NCI-H1694 treated with DMSO at 0.1 percent for 48 hours (cell line): ENCODE results near the gene PSMA6.
"Not testable (repeated sequence)": the region's sequence is repeated elsewhere in the genome, so short reads cannot be mapped to it uniquely, and the experiment has no call there.

Experiments used
- DNase-seq: peaks from one replicate; lab custom pipeline; 2025; lab: John Stamatoyannopoulos, UW

The PSMA6 gene

DNA sequence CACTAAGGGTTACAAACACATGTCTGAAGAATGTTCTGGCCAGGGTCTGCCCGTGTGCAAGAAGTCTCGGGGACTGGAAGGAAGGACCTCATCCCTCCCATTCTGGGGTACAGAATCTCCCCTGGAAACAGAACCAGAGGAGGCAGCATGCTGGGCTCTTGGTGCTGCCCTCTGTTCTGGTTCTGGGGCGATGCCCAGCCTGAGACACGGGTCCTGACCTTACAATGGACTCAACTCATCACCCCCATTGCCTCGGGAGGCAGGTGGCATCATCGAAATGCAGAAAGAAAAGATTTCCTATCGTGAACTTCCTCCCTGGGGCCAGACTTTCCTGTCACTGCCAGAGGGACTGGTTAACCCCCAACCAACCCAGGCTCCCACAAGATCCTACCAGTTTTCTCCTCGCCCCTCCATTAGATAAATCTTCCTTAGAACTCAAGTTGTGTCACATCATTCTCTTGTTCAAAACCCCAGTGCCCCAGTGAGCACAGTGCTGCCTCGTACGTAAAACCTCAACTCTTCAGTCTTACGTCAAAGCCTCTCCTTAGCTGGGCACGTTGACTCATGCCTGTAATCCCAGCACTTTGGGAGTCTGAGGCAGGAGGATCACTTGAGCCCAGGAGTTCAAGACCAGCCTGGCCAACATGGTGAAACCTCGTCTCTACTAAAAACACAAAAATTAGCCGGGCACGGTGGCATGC is 52.1 kb downstream of the PSMA6 start:
- DNase-seq: no peak

DNA sequence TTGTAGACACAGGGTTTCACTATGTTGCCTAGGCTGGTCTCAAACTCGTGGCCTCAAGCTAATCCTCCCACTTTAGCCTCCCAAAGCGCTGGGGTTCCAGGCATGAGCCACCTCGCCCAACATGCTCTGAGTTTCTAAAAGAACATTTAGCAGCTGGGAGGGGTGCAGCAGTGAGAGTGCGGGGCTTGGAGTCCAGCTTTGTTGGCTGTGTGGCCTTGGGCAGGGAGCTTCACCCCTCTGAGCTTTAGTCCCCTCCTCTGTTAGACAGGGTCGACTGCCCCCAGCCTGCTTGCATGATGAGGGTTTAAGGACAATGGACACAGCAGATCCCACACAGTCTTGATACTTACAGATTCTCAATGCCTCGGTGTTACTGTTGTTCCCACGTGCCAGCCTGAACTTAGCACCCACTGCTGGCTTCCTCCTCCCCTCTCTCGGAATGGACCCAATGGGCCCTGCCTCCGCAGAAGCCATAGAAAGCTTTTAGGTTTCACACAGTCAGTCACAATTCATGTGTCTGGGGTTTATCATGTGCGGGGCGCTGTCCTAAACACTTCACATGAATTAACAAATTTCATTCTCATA is 54.6 kb downstream of the PSMA6 start:
- no peak for DNase-seq

DNA sequence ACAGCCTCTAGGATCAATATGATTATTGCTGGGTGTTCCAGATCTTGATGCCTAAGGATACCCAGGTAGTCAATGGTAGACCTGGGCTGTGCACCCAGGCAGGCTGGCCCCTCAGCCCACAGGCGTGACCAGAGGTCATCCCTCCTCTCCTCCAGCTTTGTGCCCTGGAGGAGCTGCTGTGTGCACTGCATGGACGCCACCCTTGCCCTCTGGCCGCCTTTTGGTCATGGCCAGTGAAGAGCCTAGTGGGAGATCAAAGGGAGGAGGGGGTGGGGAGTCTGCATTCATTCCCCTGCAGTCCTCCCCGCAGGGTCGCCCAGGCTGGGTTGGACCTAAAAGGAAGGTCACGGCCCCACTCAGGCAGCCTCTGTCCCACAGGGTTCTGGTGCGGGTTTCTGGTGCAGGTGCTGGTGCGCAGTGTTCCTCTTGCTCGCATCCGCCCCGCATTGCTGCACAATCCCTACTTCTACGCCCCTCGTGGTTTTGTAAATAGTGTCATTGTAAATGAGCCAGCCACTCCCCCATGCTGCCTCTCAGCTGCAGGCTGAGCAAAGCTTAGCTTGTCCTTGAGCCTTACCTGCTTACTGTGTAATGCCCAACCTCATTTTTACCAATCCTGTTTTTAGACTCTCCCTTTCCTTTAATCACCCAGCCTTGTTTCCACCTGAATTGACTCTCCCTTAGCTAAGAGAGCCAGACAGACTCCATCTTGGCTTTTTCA is 55.3 kb downstream of the PSMA6 start:
- DNase-seq: no peak

DNA sequence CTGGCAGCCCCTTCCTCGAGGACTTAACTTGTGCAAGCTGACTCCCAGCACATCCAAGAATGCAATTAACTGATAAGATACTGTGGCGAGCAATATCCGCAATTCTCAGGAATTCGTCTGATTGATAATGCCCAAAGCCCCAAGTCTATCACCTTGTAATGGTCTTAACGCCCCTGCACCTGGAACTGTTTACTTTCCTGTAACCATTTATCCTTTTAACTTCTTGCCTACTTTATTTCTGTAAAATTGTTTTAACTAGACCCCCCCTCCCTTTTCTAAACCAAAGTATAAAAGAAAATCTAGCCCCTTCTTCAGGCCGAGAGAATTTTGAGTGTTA is 55.8 kb downstream of the PSMA6 start:
- not testable (repeated sequence) for DNase-seq

DNA sequence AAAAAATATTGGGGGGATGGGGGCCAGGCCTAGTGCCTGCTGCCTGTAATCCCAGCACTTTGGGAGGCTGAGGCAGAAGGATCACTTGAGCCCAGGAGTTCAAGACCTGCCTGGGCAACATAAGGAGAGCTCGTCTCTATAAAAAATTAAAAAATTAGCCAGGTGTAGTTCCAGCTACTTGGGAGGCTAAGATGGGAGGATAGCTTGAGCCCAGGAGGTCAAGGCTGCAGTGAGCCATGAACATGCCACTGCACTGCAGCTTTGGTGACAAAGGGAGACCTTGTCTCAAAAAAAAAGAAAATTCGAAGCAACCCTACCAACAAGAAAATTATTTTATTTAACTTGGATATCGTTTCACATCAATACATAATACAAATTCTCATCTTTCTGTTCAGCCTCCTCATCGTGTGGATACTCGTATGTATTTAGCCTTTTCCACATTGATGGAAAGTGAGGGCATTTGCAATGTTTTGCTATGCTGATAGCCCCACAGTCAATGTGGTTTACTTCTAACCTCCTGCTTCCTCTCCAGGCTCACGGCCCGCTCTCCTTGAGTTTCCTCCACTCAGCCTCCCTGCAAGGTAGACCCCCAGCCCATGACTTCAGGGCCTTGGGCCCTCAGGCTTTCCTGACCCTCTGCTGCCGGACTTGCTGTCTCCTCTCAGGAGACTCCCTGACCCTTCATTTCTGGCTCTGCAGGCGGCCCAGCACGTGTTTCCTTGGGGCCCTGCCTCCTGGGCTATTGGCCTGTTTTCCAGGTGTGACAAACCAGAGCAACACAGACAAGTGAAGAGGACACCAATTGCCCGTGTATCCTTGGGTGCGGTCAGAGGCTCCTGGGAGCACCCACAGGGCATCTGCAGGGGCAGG is 57.5 kb downstream of the PSMA6 start:
- no peak for DNase-seq

DNA sequence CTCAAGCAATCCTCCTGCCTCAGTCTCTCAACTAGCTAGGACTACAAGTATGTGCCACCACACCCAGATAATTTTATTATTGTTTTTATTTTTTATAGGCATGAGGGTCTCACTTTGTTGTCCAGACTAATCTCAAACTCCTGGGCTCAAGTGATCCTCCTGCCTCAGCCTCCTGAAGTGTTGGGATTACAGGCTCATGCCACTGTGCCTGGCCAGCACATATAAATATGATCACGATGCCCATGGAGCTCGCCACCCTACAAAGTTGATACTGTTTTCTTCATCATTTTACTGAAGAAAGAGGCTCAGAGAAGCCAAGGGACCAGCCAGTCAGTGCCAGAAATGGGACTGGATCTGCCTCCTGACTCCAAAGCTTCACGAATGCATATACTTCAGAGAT is 59.3 kb downstream of the PSMA6 start:
- DNase-seq: no peak

DNA sequence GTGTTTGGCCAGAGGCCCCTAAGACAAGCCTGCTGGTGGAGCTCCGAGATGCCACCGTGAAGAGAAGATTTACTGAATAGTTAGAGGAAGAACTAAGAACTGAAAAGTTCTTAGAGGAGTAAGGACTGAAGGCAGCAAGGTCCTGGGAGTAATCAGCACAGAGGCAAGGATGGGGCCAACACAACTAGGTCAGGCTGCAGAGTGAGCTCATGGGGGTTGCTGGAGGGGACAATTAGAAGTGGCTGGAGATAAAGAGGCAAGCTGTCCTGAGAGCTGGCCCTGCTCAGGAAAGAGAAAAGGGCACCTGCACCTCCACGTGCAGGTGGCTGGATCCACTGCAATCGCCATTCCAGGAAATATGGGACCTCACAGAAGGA is 59.7 kb downstream of the PSMA6 start:
- no peak for DNase-seq

DNA sequence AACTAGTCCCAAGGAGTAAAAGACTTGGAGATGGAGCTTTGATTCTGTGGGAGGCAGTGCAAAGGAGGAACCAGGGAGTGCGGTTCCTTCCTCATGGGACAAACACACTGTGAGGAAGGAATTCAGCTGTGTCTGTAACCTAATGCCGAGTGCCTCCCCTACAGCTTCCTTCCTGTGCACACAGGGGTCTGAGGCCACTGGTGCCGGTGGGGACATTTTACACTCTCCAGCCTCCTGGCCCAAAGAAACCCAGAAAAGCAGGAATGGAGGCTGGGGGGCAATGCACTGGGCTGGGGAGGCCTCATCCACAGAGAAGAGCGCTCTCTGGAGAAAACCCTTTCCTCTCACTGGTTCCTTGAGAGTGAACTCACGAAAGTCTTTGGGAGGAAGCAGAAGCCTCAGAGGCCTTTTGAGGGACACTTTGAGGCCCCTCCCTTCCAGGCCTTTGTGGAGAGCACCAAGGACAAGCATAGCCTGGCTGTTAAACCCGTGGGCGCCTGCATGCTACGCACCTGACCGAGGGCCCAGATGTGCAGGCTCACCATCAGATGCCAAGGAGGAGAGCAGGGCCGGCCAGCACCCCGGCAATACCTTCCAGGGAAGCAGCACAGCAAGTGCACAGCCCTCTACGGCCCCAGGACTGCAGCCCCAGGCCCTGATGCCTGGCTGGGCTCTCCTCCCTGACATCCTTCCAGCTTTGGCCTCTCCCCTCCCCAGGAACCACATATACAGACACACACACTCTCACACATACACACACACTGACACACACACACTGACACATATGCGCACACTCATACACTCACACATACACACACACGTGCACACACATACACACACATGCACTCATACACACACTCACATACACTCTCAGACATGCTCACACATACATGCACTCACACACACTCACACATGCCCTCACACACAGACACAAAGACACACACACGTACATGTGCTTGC is 60.4 kb downstream of the PSMA6 start:
- DNase-seq: no peak

DNA sequence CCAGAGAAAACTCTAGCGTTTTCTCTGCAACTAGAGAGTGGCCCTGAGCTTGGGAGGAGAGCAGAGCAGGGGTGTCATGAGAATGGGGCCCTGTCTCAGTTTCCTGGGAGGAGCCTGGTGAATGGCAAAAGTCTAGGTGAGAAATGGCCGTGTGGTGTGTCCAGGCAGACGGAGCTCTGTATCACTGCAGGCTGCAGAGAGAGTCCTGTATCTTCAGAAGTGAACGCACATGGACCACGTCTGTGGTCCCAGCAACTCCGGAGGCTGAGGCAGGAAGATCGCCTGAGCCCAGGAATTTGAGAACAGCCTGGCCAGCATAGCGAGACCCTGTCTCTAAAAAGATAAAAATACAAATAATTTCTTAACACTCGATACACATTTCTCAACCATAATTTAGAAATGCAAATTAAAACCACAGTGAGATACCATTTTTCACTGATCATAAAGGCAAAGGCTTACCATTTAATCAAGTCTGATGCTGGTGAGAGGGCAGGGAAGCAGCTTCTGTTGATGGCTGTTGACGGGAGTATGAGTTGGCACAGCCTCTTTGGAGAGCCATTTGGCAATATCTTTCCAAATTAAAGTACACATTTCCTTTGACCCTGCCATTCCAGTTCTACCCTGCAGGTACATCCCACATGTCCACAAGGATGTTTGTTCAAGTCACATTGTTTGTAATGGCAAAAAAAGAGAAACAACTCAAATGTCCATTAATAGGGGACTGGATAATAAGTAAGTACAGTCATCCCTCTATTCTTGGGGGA is 61.4 kb downstream of the PSMA6 start:
- DNase-seq: no peak

DNA sequence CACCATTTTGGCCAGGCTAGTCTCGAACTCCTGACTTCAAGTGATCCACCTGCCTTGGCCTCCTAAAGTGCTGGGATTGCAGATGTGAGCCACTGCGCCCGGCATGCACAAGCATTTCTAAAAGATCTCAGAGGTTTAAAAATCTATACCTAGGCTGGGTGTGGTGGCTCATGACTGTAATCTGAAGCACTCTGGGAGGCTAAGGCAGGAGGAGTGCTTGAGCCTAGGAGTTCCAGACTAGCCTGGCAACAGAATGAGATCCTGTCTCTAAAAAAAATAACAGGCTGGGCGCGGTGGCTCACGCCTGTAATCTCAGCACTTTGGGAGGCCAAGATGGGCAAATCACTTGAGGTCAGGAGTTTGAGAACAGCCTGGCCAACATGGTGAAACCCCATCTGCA is 63.1 kb downstream of the PSMA6 start:
- DNase-seq: not testable (repeated sequence)

DNA sequence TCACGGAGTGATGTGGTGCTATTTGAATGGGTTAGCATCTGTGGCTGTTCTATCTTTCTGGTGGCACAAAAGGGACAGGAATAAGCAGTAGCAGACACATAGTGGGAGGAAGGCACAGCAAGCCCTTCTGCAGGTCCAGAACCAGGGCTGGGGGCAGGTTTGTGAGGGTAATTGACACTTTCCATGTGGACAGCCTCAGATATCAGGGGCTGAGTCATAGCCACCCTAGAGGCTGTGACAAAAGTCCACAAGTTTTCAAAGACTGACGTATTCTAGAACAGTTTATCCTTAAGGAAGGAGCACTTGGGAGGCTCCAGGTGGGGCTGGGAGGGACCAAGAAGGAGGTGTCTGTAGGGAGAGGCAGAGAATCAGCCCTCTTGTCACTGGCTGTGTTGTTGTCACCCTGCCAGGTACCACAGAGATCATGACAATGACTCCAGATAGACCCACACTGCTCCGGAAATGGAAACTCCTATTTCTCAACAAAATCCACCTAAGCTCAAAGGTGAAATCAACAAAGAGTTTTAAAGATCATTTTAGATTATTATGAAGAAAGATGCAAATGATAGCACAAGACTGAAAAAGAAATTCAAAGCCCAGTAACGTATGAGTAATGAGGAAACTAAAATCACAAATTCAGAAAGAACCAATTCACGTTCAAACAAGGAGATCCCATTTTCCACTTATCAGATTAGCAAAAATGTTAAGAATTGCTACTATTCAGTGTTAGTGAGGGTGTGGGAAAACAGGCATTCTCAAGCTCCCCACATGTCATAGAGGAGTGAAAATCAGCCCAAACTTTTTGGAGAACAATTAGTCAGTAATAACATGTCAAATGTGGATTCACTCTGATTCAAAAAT is 64.0 kb downstream of the PSMA6 start:
- DNase-seq: no peak

DNA sequence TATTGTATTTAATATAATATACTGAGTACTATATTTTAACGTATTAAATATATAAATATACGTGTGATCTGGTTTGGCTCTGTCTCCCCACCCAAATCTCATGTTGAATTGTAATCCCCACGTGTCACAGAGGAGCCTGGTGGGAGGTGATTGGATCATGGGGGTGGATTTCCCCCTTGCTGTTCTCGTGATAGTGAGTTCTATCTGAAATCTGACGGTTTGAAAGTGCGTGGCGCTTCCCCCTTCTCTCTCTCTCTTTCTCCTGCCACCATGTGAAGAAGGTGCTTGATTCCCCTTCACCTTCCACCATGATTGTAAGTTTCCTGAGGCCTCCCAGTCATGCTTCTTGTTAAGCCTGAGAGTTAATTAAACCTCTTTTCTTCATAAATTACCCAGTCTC is 67.5 kb downstream of the PSMA6 start:
- not testable (repeated sequence) for DNase-seq

DNA sequence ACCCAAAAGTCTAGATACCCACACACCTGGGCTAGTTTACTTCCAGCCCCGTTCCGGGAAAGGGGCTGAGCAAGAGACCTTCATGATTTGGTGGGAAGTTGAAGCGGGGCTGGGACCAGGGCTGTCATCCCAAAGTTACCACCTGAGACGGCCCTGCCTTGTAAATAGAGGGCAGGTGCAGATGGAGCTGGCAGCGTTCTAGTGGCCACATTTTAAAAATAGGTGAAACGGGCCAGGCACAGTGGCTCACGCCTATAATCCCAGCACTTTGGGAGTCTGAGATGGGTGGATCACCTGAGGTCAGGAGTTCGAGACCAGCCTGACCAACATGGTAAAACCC is 68.9 kb downstream of the PSMA6 start:
- DNase-seq: no peak

DNA sequence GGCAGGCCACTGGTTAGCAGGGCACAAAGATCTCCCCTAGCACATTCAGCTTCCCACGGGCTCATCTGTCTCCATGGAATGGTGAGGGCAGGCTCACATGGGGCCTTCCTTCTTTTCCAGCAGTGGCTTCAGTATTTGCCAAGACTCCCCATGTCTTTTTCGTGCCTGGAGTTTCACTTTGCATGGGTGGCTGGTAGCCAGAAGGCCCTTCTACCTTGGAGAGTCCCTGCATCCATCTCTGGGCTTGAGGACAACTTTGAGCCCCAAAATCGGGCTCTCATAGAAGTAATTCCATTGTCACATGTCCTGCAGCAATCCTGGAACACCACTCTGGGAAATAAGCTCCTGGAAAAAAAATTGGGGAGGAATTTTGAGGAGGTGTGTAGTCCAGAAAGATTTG is 70.3 kb downstream of the PSMA6 start:
- DNase-seq: no peak

DNA sequence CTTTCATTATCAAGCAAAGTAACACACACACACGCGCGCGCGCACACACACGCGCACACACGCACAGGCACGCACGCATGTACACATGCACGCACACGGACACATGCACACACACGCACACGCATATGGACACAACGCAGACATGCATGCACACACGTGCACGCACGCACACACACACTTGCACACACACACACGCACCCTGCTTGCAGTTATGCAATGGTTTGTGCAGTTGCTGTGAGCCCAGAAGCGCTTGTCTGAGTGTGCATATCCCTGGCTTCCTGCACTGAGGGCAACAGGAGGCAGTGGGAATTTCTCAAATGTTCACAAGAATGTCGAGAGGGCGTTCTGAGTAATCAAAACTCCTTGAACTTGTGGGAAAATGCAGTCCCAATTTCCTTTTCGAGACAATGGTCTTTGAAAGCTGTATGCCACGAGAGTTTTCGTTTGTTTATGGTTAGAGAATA is 70.8 kb downstream of the PSMA6 start:
- DNase-seq: no peak

DNA sequence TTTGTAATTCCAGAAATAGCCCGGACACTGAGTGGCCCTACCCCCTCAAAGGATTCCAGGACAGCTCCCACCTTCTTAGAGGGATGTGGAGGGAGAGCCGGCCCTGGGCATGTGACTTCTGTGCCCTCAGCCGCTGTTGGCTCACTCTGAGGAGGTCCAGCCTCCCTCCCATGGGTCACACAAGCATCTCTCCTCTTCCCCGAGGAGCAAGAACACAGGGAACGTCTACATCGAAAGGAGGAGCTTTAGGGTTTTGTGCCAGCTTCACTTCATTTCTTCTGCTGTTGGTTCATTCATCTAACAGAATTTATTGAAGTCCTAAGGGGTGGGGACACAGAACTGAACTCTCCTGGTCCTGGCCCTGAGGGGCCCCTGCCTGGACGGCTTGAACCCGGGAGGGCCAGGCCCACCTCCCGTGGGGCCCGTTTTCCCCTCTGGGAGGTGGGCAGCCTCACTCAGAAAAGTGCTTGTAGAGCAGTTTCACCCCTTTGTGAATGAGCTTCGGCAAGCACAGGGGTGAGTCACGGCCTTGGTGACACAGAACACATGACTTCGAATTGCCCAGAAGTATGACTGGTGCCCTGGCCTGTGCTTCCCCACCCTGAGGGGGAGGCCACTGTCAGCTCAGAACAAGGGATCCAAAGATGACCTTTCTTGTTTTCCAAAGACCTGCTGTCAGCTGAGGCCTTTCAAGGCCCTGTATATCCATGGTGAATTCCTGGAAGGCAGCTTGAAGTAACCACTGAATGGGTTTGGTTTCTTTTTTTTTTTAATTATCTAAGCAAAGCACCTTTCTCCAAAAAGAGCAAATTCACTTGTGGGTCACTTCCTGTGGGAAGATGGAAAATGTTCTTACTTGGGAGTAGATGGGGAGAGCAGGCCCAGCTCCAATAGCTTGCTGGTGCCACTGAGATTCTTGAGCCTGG is 73.2 kb downstream of the PSMA6 start:
- no peak for DNase-seq

DNA sequence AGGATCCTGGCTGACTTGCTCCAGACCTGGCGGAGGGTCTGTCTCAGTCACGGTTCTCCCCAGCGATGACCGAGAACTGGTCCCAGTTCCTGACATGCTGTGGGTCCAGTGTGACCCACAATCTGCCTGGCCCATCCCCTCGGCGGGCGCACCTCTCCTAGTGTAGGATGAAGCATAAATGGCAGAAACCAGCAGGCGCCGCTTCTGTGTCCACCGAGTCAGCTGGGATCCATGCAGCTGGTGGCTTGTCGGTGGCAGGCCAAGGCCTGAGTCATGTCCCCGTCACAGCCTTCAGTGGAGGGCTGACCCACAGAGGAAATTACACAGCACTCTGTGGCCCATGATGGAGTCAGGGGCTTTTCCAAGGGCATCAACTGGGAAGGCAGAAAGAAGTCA is 73.9 kb downstream of the PSMA6 start:
- no peak for DNase-seq

DNA sequence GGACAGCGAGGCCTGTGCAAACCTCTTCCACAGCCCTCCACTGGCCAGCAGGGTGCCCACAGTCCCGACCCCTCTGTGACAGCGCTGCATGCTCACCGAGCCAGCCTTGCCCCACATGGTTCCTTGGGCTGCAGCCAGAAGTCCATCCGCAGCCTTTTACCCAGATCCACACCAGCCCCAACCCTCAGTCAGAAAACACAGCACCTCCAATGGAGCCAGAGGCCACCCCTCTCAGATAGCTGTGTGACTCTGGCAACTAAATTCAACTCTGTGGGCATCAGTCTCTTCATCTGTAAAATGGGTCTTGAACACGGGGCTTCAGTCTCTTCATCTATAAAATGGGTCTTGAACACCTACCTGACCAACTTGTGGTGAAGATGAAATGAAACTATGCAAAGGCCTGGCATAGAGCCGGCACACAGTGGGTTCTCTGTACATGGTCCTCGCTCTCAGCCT is 74.4 kb downstream of the PSMA6 start:
- DNase-seq: no peak

DNA sequence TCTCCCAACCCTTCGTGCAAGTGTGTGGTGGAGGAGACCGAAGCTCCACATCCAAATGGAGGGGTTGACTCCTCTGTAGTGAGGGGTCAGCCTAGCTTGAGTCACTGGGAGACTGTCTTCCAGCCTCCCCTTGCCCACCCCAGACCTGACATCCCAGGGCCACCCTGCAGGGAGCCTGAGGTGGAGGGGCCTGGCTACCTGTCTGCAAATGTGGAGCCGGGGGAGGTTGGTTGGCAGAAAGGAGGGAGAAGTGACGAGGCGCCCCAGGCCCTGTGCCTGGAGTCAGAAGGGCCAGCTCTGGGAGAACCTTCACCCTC is 74.8 kb downstream of the PSMA6 start:
- no peak for DNase-seq
